GM12878 (cell line): Measurements from ENCODE around the gene THSD4. TPM values are rescaled to one million over a fixed set of nuclear protein-coding genes. Genes with fewer than 3 reads are reported as not detected.

Experiments
- ATAC-seq: fragments of 200-7000 bp; cut with Tn5 transposase; 3 replicates; pipeline ENCODE4 v1.9.1; 2020; ENCODE audit warnings: mild to moderate bottlenecking, moderate library complexity
- BruUV-seq: library from RNA; stranded (reverse); fragments of 400-500 nt; replicated peaks from 2 replicates; lab custom pipeline; 2021; lab: Mats Ljungman, UMichigan
- CTCF ChIA-PET: fragments of 300-600 bp; sonication (Branson Sonifier 250); formaldehyde crosslinking; extraction: SDS; loops from one replicate; lab custom pipeline; 2021; ENCODE audit warnings: inconsistent platforms; lab: Yijun Ruan, JAX
- POLR2A ChIA-PET: fragments of 350-600 bp; formaldehyde crosslinking; extraction: SDS; loops from one replicate; lab custom pipeline; 2021; ENCODE audit warnings: inconsistent platforms; lab: Charles Lee
- RAD21 ChIA-PET: fragments of 300-600 bp; sonication (Branson Sonifier 250); formaldehyde crosslinking; loops from one replicate; lab custom pipeline; 2023; ENCODE audit warnings: antibody characterized with exemption; ENCODE audit not compliant: unreplicated experiment; lab: Charles Lee
- SMC1A ChIA-PET: fragments of 300-600 bp; sonication (Branson Sonifier 250); formaldehyde crosslinking; loops from one replicate; lab custom pipeline; 2023; ENCODE audit not compliant: unreplicated experiment, uncharacterized antibody; lab: Charles Lee
- DNase-seq: peaks from one replicate; pipeline ENCODE4 v3.0.0-alpha.2; 2011; ENCODE audit warnings: low read depth, low spot score
- FAIRE-seq: peaks from 3 replicates; lab custom pipeline; 2011; peaks lifted over from hg19 to GRCh38; lab: Jason Lieb, UNC
- H2AFZ ChIP-seq: 2 replicates; pipeline ENCODE4 v1.6.0; 2011; ENCODE audit warnings: low read depth, low read length, control low read depth; ENCODE audit not compliant: control insufficient read depth
- H3K27ac ChIP-seq: 2 replicates; pipeline ENCODE4 v1.5.1; 2011; ENCODE audit warnings: control low read depth; ENCODE audit not compliant: control insufficient read depth, insufficient read depth
- H3K27me3 ChIP-seq, 2 experiments: replicated peaks in 1 of 2; 2 replicates each; pipeline versions ENCODE4 v1.6.0 to v1.6.1; 2011; ENCODE audit warnings: low read length in 1 of 2; ENCODE audit not compliant: control insufficient read depth in 2 of 2, insufficient read depth in 2 of 2
- H3K36me3 ChIP-seq, 2 experiments: 2 replicates each; pipeline ENCODE4 v1.5.1; 2011; ENCODE audit warnings: low read length in 1 of 2; ENCODE audit not compliant: control insufficient read depth in 2 of 2, insufficient read depth in 2 of 2
- H3K4me1 ChIP-seq: 2 replicates; pipeline ENCODE4 v1.6.1; 2011; ENCODE audit warnings: mild to moderate bottlenecking, low read length, moderate library complexity, mixed read lengths; ENCODE audit not compliant: control insufficient read depth, insufficient read depth
- H3K4me2 ChIP-seq: 2 replicates; pipeline ENCODE4 v1.6.0; 2011; ENCODE audit warnings: control low read depth; ENCODE audit not compliant: control insufficient read depth, insufficient read depth
- H3K4me3 ChIP-seq: fragments of 200-600 bp; sonication (generic); 2 replicates; pipeline ENCODE4 v1.5.1; 2016
- H3K79me2 ChIP-seq: 2 replicates; pipeline ENCODE4 v1.6.0; 2011; ENCODE audit warnings: low read length; ENCODE audit not compliant: control insufficient read depth, insufficient read depth
- H3K9ac ChIP-seq: 2 replicates; pipeline ENCODE4 v1.8.0; 2011; ENCODE audit warnings: low read length, control low read depth, mixed read lengths; ENCODE audit not compliant: control insufficient read depth, insufficient read depth
- H3K9me3 ChIP-seq: replicated peaks from 3 replicates; pipeline ENCODE4 v1.5.1; 2011; ENCODE audit warnings: mild to moderate bottlenecking, low read length; ENCODE audit not compliant: control insufficient read depth, insufficient read depth
- H4K20me1 ChIP-seq: 2 replicates; pipeline ENCODE4 v1.6.0; 2011; ENCODE audit not compliant: control insufficient read depth, insufficient read depth
- BMI1 ChIP-seq: fragments of 450-650 bp; IDR thresholded peaks from 2 replicates; pipeline ENCODE4 v1.6.1; 2016; ENCODE audit warnings: mild to moderate bottlenecking, moderate library complexity, borderline replicate concordance
- CTCF ChIP-seq, 3 experiments: IDR thresholded peaks in 2 of 3; conservative IDR thresholded peaks in 1 of 3; 2 replicates each; pipeline ENCODE4 v1.5.1; 2011; ENCODE audit warnings: low read depth in 3 of 3, low read length in 3 of 3, mild to moderate bottlenecking in 3 of 3, control low read depth in 2 of 3, moderate library complexity in 2 of 3, inconsistent platforms in 1 of 3, mixed read lengths in 1 of 3; ENCODE audit not compliant: control insufficient read depth in 2 of 3, insufficient read depth in 1 of 3; ENCODE audit errors: extremely low read depth in 1 of 3
- ELK1 ChIP-seq: IDR thresholded peaks from 2 replicates; pipeline ENCODE4 v1.6.1; 2012; ENCODE audit warnings: low read depth, low read length, improper control_type of control experiment
- MEF2A ChIP-seq: IDR thresholded peaks from 2 replicates; pipeline ENCODE4 v1.6.1; 2011; ENCODE audit warnings: low read depth, mild to moderate bottlenecking, low read length, moderate library complexity; ENCODE audit not compliant: insufficient read depth
- NFXL1 ChIP-seq: fragments of 450-650 bp; IDR thresholded peaks from 2 replicates; pipeline ENCODE4 v1.6.1; 2017; ENCODE audit warnings: antibody characterized with exemption, mild to moderate bottlenecking, borderline replicate concordance
- ZNF24 ChIP-seq: fragments of 450-650 bp; IDR thresholded peaks from 2 replicates; pipeline ENCODE4 v1.6.1; 2017; ENCODE audit warnings: antibody characterized with exemption, mild to moderate bottlenecking
- WGBS: methylation state at CpG from one replicate; pipeline ENCODE4 v1.1.6; 2016; ENCODE audit warnings: low lambda C conversion rate; ENCODE audit not compliant: insufficient replicate concordance, insufficient coverage; ENCODE audit errors: missing lambda C conversion rate; 5-methylcytosine and 5-hydroxymethylcytosine counted together
- in situ Hi-C: fragments of 300-500 bp; cut with MboI; formaldehyde crosslinking; loops from 9 replicates; pipeline ENCODE4 v1.14.3; 2018; ENCODE audit warnings: mixed read lengths
- intact Hi-C: fragments of 100-400 bp; cut with micrococcal nuclease; formaldehyde crosslinking; loops from one replicate; pipeline ENCODE4 v1.14.2; 2022; ENCODE audit not compliant: unreplicated experiment
- polyA plus RNA-seq, 11 experiments: library from polyadenylated mRNA; depleted of rRNA in 4 of 11; unstranded in 6 of 11; stranded (reverse) in 5 of 11; fragments of >200 nt; fragmentation: Nextera tagmentation in 4 of 11; fragmentation: Illumina TruSeq in 1 of 11; extraction: Ambion mirVana in 4 of 11; extraction: Trizol in 1 of 11; gene quantifications; 1 replicate in 1 of 11; 2 replicates in 10 of 11; pipeline versions ENCODE4 v1.2.1 to v1.2.3, GENCODE V29; 2011 to 2016; ENCODE audit warnings: inconsistent platforms in 2 of 11, missing spikeins in 2 of 11, low read depth in 1 of 11
- total RNA-seq, 4 experiments: library from RNA; depleted of rRNA in 3 of 4; stranded (reverse); fragments of >200 nt in 3 of 4; fragmentation: Illumina TruSeq in 1 of 4; extraction: Trizol in 1 of 4; gene quantifications; 2 replicates each; pipeline versions ENCODE4 v1.2.1 to v1.2.3, GENCODE V29; 2013 to 2021

Gene THSD4
- total and polyA plus RNA-seq, 10 of the 15 experiments (the other 5 are each of a cell fraction or from before 2014, with no cell fraction given): 0.04 to 0.13 (median 0.05) TPM; not detected in 7

- no peak for FAIRE-seq
- no peak for ATAC-seq
- Histone ChIP-seq H3K79me2 (no peaks in the 10 kb centered on the region), H3K27me3 (no peaks in the 10 kb centered on the region; a peak in 1 of 4 replicates), H3K4me3 (no peak overlapping the region), H3K4me1 (no peaks in the 10 kb centered on the region), H3K27ac (no peak overlapping the region), H2AFZ (no peak overlapping the region), H3K36me3 (no peaks in the 10 kb centered on the region), H3K9ac (no peak overlapping the region), H4K20me1 (no peaks in the 10 kb centered on the region), H3K4me2 (no peak overlapping the region), H3K9me3 (no peaks in the 10 kb centered on the region)
- SMC1A ChIA-PET: no interaction called here
- no peak for TF ChIP-seq CTCF (IDR thresholded peaks at IDR 0.05 in 2 of 3, conservative IDR thresholded peaks at IDR 0.05 in 1 of 3; ENCODE audit: control insufficient read depth in 2 of 3, extremely low read depth in 1 of 3, insufficient read depth in 1 of 3, low read depth in 3 of 3, low read length in 3 of 3)
- no peak for TF ChIP-seq ELK1
- TF ChIP-seq BMI1: no peak
- TF ChIP-seq MEF2A: no peak
- TF ChIP-seq NFXL1: no peak
- TF ChIP-seq ZNF24: no peak
- BruUV-seq: no TSS peak
- in situ Hi-C loops (no loop called here), intact Hi-C loops (no loop called here)
- DNase-seq: no peak
- 44% methylated on average over 10 of the region's 13 CpGs for WGBS
- RAD21 ChIA-PET: no interaction called here
- CTCF ChIA-PET: no interaction called here
- POLR2A ChIA-PET: no interaction called here
Observed at GRCh38 chr15:71136159-71136783, 21.0 kb downstream of the THSD4 start.
